Measurements from ENCODE around the gene OR1J4. TPM values are rescaled to one million over a fixed set of nuclear protein-coding genes. Genes with fewer than 3 reads are reported as not detected.
"Not testable (repeated sequence)": the region's sequence is repeated elsewhere in the genome, so short reads cannot be mapped to it uniquely, and the experiment has no call there.

The OR1J4 gene
- total RNA-seq, 1 donor from 2014 or later, result not detected

GRCh38 chr9:122526602-122527001 is 7.7 kb downstream of the OR1J4 start:
- intact Hi-C loops (cut with DNase I), result no loop called here
- H3K36me3 ChIP-seq, result no peaks in the 10 kb centered on the region
- no peaks in the 10 kb centered on the region for H3K4me1 ChIP-seq
- no peaks in the 10 kb centered on the region for H3K27me3 ChIP-seq
- H3K9me3 ChIP-seq, result no peaks in the 10 kb centered on the region
- DNase-seq, result no peak
- no peak overlapping the region for H3K27ac ChIP-seq
- TF ChIP-seq, protein P1, sequence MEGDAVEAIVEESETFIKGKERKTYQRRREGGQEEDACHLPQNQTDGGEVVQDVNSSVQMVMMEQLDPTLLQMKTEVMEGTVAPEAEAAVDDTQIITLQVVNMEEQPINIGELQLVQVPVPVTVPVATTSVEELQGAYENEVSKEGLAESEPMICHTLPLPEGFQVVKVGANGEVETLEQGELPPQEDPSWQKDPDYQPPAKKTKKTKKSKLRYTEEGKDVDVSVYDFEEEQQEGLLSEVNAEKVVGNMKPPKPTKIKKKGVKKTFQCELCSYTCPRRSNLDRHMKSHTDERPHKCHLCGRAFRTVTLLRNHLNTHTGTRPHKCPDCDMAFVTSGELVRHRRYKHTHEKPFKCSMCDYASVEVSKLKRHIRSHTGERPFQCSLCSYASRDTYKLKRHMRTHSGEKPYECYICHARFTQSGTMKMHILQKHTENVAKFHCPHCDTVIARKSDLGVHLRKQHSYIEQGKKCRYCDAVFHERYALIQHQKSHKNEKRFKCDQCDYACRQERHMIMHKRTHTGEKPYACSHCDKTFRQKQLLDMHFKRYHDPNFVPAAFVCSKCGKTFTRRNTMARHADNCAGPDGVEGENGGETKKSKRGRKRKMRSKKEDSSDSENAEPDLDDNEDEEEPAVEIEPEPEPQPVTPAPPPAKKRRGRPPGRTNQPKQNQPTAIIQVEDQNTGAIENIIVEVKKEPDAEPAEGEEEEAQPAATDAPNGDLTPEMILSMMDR (IDR thresholded peaks at IDR 0.05), result no peak
- H3K4me3 ChIP-seq, result no peak overlapping the region
- no peak for ATAC-seq

DNA sequence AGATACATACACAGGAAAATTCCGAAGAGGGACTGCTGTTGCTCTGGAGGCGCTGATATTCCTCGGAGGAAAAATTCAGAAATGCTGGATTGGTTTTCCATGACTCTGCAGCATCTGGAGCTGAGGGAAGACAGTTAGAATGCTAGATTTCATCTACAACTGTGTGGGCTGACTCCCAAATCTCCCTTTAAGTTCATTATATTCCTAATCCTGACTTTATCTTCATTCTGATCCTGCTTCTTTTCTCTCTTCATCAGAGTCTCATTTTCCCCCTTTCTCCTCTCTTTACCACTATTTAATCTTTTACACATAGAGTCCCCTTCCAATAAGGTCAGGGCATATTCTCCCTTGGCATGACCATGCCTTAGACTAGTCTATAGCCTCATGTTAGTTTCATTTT is 8.3 kb downstream of the OR1J4 start, which contains the start of gene OR1N1:
OR1N1 (minus strand) TSS at position 101 of the 400 bp plus-strand sequence; CDS start at position 101, 0 bp downstream.
- Histone ChIP-seq H3K4me3 (no peak within 1 kb of the TSS), H3K27me3 (no peaks in the 10 kb centered on the region), H3K36me3 (no peaks in the 10 kb centered on the region), H3K4me1 (no peaks in the 10 kb centered on the region), H3K27ac (no peak within 1 kb of the TSS), H3K9me3 (no peaks in the 10 kb centered on the region)
- DNase-seq, result no peak
- intact Hi-C loops (cut with DNase I), result no loop called here
- TF ChIP-seq, protein P1 (IDR thresholded peaks at IDR 0.05), result no peak
- no peak for ATAC-seq

DNA sequence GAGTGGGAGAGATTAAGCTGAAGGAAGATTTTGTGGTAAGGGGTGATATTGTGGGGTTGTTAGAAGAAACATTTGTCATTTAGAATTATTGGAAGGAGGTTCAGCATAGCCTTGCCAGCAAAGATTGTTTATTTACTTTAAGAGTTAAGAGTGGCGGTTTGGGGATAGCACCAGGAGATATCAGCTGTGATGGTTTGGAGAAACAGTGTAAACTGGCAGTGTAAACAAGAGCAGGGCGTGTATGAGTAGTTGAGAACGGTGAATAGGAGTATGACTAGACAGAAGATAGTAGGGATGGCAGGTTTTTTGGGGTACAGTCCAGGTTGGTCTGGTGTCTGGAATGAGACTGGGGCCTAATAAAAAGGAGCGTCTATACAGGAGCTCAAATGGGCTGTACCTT is 12.2 kb downstream of the OR1J4 start:
- H3K9me3 ChIP-seq; H3K27me3 ChIP-seq; intact Hi-C loops (cut with DNase I); DNase-seq; H3K4me1 ChIP-seq; H3K36me3 ChIP-seq; H3K27ac ChIP-seq; ATAC-seq; H3K4me3 ChIP-seq: not testable (repeated sequence)

DNA sequence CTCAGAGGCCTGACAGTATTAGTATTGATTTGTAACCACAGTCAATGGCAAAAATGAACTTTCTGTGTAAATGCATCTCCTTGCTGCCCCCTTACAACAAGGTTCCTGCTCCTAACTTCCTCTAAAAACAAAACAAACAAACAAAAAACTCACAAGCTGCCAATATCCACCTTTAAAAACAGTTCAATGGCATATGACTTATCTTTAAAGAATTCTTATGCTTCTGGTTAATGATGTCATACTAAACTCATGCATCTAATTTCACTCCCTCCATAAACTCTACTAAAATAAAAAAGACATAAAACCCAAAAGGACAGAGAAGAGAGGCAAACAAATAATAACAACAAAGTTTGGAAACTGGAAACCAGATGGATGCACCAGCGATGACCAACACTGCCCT is 17.2 kb downstream of the OR1J4 start:
- intact Hi-C loops (cut with DNase I), result no loop called here
- TF ChIP-seq, protein P1 (IDR thresholded peaks at IDR 0.05), result no peak
- H3K27ac ChIP-seq, result no peak overlapping the region
- H3K4me3 ChIP-seq, result no peak overlapping the region
- no peaks in the 10 kb centered on the region for H3K4me1 ChIP-seq
- ATAC-seq (no peak), DNase-seq (no peak)
- no peaks in the 10 kb centered on the region for H3K9me3 ChIP-seq
- no peaks in the 10 kb centered on the region for H3K36me3 ChIP-seq
- H3K27me3 ChIP-seq, result no peaks in the 10 kb centered on the region

GRCh38 chr9:122537066-122537465 is 18.1 kb downstream of the OR1J4 start:
- ATAC-seq; H3K27ac ChIP-seq; H3K27me3 ChIP-seq; intact Hi-C loops (cut with DNase I); DNase-seq; H3K9me3 ChIP-seq; H3K36me3 ChIP-seq; H3K4me3 ChIP-seq; H3K4me1 ChIP-seq: not testable (repeated sequence)

DNA sequence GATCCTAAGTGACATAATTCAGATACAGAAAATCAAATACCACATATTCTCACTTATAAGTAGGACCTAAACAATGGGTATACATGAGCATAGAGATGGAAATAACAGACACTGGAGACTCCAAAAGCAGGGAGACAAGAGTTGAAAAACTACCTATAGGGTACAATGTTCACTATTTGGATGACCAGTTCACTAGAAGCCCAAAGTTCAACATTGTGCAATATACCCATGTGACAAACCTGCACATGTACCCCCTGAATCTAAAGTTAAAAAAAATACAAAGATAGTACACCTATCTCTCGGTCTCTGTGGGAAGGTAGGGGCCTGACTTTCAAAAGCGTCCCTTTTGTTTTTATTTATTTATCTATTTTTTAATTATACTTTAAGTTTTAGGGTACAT is 19.8 kb downstream of the OR1J4 start:
- DNase-seq (no peak), ATAC-seq (no peak)
- no peaks in the 10 kb centered on the region for H3K9me3 ChIP-seq
- H3K4me1 ChIP-seq, result no peaks in the 10 kb centered on the region
- H3K36me3 ChIP-seq, result no peaks in the 10 kb centered on the region
- H3K27me3 ChIP-seq, result no peaks in the 10 kb centered on the region
- TF ChIP-seq, protein P1 (IDR thresholded peaks at IDR 0.05), result no peak
- no peak overlapping the region for H3K27ac ChIP-seq
- intact Hi-C loops (cut with DNase I), result no loop called here
- no peak overlapping the region for H3K4me3 ChIP-seq

DNA sequence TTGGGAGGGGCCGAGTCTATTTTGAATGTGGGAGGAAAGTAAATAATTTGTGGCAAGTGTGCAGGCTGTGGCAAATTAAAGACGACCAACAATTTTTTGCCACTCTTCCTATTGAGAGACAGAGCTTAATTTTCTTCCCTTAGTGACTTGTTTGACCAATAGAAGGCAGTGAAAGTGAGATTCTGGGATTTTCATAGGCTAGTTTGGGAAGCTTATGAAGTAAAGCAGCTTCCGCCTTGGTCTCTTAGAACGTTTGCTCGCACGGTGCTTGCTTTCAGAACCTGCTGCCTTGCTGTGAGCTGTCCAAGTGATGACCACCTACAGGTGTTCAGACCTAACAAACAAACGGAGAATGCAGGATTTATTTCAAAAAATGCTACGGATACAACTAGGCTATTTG is 27.3 kb downstream of the OR1J4 start:
- DNase-seq (no peak), ATAC-seq (no peak)
- Histone ChIP-seq H3K27ac (no peak overlapping the region), H3K27me3 (no peaks in the 10 kb centered on the region), H3K36me3 (no peaks in the 10 kb centered on the region), H3K4me1 (no peaks in the 10 kb centered on the region), H3K4me3 (no peak overlapping the region), H3K9me3 (no peaks in the 10 kb centered on the region)
- TF ChIP-seq, protein P1 (IDR thresholded peaks at IDR 0.05), result no peak
- intact Hi-C loops (cut with DNase I), result no loop called here

All from upper lobe of right lung (tissue), 1 donor.